ENCODE data around the gene KDM5C.

The KDM5C gene

GRCh38 chrX:53153581-53153980, 71.4 kb downstream of the KDM5C start:
- no peak for TF ChIP-seq CTCF (IDR thresholded peaks at IDR 0.05; ENCODE audit: low read depth, low read length, missing control alignments)
- DNase-seq (ENCODE audit: low read depth) = no peak
- no peak overlapping the region for H3K4me3 ChIP-seq (ENCODE audit: low read depth, low read length)
